GM19025 (cell line): ENCODE results near the gene UBE3A.
"Not testable (repeated sequence)": the region's sequence is repeated elsewhere in the genome, so short reads cannot be mapped to it uniquely, and the experiment has no call there.

Source experiments
- ATAC-seq: cut with Tn5 transposase; IDR thresholded peaks from one replicate; pipeline ENCODE4 v1.9.1; 2021; ENCODE audit warnings: mild to moderate bottlenecking, low read depth, moderate library complexity; ENCODE audit not compliant: unreplicated experiment

Gene UBE3A

DNA sequence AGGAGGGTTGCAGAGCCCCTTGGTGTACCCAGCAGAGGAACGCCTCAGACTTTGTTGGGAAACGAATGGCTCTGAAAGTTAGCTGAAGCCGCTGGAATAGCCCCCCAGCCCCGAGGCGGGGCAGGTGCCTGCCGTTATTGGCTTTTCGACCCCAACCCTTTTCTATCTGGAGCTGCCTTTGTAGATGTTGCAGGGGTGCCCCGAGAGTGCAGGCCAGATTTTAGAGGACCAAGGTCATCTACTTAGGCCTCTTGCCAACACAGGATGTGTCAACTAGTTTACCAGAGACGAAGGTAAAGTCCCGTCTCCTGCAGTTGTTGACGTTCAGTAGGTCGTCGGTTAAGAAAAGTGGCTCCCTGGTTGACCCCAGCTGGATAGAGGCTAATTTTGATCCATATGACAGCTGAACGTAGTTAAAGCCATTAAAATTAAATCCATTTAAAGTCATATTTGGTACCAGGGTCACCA is 579 bp upstream of the UBE3A start:
- peak; percentile 0 for ATAC-seq

- ATAC-seq, result peak; percentile 38
Observed at GRCh38 chr15:25437777-25438600, 835 bp downstream of the UBE3A start.

- ATAC-seq, result no peak
Observed at GRCh38 chr15:25436707-25437106, 2.1 kb downstream of the UBE3A start.

DNA sequence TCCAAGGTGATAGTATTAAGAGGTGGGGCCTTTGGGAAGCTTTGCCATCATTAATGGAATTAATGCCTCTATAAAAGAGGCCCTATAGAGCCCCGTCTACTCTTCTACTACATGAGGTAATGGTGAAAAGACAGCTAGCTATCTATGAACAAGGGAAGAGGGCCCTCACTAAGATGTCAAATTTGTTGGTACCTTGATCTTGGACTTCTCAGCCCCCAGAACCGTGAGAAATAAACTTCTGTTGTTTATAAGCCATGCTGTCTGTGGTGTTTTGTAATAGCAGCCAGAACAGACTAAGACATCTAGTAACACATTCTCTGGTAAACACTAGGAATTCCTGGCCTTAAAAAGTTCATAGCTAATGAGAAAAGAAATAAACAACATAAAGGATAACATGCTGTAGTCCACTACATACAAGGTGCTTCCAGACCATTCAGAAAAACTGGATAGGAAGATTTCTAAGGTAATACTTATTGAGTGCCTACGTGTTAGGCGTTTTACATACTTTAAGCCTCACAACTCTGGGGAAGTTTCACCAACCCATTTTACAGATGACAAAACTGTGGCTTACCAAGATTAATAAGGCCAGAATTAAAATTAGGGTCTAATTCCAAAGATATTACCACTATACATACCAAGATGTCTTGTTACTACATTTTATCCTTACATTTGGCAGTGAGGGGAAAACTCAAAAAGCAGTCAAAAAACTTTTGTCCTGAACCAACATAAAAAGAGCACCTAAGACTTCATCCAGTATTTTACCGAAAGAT is 3.2 kb downstream of the UBE3A start:
- no peak for ATAC-seq

GRCh38 chr15:25433118-25433865 is 5.5 kb downstream of the UBE3A start:
- no peak for ATAC-seq

DNA sequence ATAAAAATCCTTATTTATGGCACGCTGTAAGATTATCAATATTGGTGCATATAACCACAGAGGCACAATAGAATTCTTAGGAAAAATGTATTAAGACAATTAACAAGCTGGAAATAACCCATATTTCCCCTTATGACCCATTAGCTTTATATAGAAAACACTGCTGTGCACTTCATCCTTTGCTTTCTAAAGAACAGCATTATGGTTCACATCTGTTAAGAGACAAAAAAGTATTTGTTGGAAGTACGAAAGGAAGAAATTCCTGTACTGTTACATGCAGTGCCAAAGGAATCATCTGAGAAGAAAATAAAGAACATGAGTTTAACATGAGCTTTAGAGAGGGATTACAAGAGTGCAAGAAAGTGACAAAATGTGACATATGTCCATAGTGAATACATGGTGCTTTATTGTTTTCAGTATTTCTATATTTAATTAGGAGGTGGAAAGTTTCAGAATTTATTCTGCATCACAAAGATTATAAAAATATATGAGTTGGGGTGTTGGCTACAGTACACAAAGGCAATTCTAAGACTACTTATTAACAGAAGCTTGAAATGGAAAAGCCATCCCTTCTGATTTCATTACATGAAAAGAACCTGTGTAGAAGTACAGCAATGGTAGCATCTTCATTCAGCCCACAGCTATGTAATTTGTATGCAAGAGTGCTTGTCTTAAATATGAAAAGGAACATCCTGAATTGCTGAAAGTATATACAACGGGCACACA is 6.8 kb downstream of the UBE3A start:
- ATAC-seq, result no peak

DNA sequence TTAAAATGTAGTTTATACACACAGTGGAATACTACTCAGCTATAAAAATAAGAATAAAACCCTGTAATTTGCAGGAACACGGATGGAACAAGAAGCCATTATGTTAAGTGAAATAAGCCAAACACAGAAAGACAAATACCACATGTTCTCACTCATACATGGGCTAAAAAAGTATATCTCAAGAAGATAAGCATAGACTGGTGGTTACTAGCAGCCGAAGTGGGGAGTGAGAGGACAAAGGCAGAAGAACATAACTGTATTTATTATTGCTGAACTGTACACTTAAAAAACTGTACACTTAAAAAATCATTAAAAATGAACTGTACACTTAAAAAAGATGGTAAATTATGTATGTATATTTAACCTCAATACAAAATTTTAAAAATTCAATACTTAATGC is 11.0 kb downstream of the UBE3A start:
- no peak for ATAC-seq

GRCh38 chr15:25426896-25427610 is 11.8 kb downstream of the UBE3A start:
- ATAC-seq, result no peak

DNA sequence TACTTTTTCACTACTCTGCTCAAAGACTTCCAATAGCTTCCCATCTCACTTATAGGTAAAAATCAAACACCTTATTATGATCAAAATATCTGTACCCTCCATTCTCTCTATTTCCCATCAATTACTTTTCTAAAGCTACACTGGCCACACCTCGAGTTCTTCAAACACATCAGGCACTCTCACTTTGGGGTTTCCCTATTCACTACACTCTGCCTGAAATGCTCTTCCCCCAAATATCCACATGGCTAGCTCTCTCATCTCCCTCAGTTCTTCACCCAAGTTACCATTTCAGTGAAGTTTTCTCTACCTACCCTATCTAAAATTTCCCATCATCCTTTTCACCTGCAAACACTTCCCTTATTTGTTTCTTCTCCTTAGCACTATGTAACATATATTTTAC is 14.8 kb downstream of the UBE3A start:
- ATAC-seq, result no peak

GRCh38 chr15:25422021-25422420 is 16.8 kb downstream of the UBE3A start:
- no peak for ATAC-seq

DNA sequence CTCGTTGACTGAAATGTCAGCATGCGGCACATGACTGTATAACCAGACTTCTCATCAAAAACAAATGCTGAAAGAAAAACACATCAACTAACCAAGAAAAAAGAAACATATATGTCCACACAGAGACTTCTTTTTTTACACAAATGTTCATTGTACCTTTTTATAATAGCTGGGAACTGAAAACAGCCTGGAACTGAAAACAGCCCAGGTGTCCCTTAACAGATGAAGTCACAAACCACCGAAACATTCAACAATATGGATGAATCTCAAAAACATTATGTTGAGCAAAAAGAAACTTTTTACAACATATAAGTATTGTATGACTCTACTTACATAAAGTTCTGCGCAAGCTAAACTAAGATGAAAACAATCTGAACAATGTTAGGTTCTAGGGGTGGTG is 20.6 kb downstream of the UBE3A start:
- ATAC-seq, result no peak

- ATAC-seq, result no peak
Observed at GRCh38 chr15:25417604-25418003, 21.2 kb downstream of the UBE3A start.

- ATAC-seq, result peak; percentile 70
Observed at GRCh38 chr15:25416693-25417092, 22.1 kb downstream of the UBE3A start.

- ATAC-seq, result no peak
Observed at GRCh38 chr15:25415707-25416106, 23.1 kb downstream of the UBE3A start.

GRCh38 chr15:25415217-25415616 is 23.6 kb downstream of the UBE3A start:
- ATAC-seq, result no peak

- no peak for ATAC-seq
Observed at GRCh38 chr15:25410649-25411048, 28.2 kb downstream of the UBE3A start.

GRCh38 chr15:25409731-25410130 is 29.1 kb downstream of the UBE3A start:
- not testable (repeated sequence) for ATAC-seq

DNA sequence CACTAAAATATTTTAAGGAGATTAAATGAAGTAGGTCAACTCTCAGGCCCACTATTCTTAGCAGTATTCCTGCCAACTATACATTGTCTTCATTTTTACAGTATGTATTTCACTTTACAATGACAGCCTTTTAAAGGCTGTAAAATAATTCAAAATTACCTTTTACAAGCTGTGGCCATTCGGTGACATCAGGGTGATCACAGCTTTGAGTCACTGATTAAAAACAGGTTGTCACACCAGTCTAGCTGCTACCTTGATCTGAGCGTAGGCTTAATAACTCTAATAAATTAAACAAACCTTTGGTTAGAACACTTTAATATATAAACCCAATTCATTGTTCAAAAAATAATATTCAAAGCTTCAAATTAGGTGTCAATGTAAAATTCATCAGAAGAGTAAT is 29.9 kb downstream of the UBE3A start:
- ATAC-seq, result no peak

GRCh38 chr15:25408428-25408827 is 30.4 kb downstream of the UBE3A start:
- ATAC-seq, result no peak

DNA sequence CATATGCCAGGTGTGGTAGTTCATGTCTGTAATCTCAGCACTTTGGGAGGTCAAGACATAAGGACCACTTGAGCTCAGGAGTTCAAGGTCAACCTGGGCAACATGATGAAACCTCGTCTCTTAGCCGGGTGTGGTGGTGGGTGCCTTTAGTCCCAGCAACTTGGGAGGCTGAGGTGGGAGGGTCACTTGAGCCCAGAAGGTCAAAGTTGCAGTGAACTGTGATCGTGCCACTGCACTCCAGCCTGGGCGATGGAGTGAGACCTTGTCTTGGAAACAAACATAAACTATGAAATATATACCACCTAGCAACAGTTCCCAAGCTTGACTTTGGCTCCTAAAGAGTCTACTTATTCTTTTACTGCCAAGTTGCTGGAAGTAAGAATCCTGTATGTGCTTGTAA is 30.9 kb downstream of the UBE3A start:
- ATAC-seq, result no peak
